WTC11 (cell line): Measurements from ENCODE around the gene FLT1. TPM values are rescaled to one million over a fixed set of nuclear protein-coding genes. Genes with fewer than 3 reads are reported as not detected.

Experiments used
- ATAC-seq: fragments of 200-7000 bp; cut with Tn5 transposase; 2 replicates; pipeline ENCODE4 v1.10.0; 2021; ENCODE audit warnings: mild to moderate bottlenecking, moderate library complexity
- CTCF ChIA-PET: fragments of 300-600 bp; sonication (Branson Sonifier 250); formaldehyde crosslinking; loops from one replicate; lab custom pipeline; 2021; ENCODE audit warnings: antibody characterized with exemption; lab: Charles Lee
- POLR2A ChIA-PET: fragments of 350-600 bp; sonication (Branson Sonifier 250); formaldehyde crosslinking; loops from one replicate; lab custom pipeline; 2021; ENCODE audit warnings: antibody characterized with exemption; lab: Charles Lee
- DNase-seq: peaks from one replicate; pipeline ENCODE4 v3.0.0; 2021; ENCODE audit warnings: low spot score
- H3K27ac Mint-ChIP-seq: 2 replicates; pipeline ENCODE4 v1.8.0; 2021; ENCODE audit warnings: mixed read lengths
- H3K27me3 Mint-ChIP-seq: 2 replicates; pipeline ENCODE4 v1.8.0; 2021; ENCODE audit warnings: low read depth, mild to moderate bottlenecking, moderate library complexity, mixed read lengths
- H3K36me3 Mint-ChIP-seq: 2 replicates; pipeline ENCODE4 v1.8.0; 2021; ENCODE audit warnings: mixed read lengths
- H3K4me1 Mint-ChIP-seq: 2 replicates; pipeline ENCODE4 v1.8.0; 2022; ENCODE audit warnings: mixed read lengths
- H3K4me3 Mint-ChIP-seq: 2 replicates; pipeline ENCODE4 v1.8.0; 2021; ENCODE audit warnings: mild to moderate bottlenecking, moderate library complexity, mixed read lengths
- H3K9me3 Mint-ChIP-seq: 2 replicates; pipeline ENCODE4 v1.8.0; 2021; ENCODE audit warnings: mixed read lengths
- CREB1 ChIP-seq: sonication (generic); formaldehyde crosslinking; IDR thresholded peaks from 2 replicates; pipeline ENCODE4 v1.8.0; 2023; ENCODE audit warnings: mild to moderate bottlenecking, missing genetic modification reagents
- CREM ChIP-seq: sonication (generic); formaldehyde crosslinking; IDR thresholded peaks from 2 replicates; pipeline ENCODE4 v1.8.1; 2022; ENCODE audit warnings: mild to moderate bottlenecking, missing genetic modification reagents, moderate library complexity
- ESRRA ChIP-seq: sonication (generic); formaldehyde crosslinking; IDR thresholded peaks from 2 replicates; pipeline ENCODE4 v1.8.1; 2022; ENCODE audit warnings: mild to moderate bottlenecking, missing genetic modification reagents, borderline replicate concordance
- FOXP4 ChIP-seq: sonication (generic); formaldehyde crosslinking; IDR thresholded peaks from 2 replicates; pipeline ENCODE4 v1.8.0; 2022; ENCODE audit warnings: mild to moderate bottlenecking, missing genetic modification reagents
- NR3C1 ChIP-seq: sonication (generic); formaldehyde crosslinking; conservative IDR thresholded peaks from 2 replicates; pipeline ENCODE4 v1.8.1; 2023; ENCODE audit warnings: low read depth, mild to moderate bottlenecking, missing genetic modification reagents
- OVOL2 ChIP-seq: fragments of 250-450 bp; sonication (Bioruptor Pico); IDR thresholded peaks from 2 replicates; pipeline ENCODE4 v1.9.0; 2021; ENCODE audit warnings: mild to moderate bottlenecking, borderline replicate concordance
- SMAD4 ChIP-seq: sonication (generic); formaldehyde crosslinking; IDR thresholded peaks from 2 replicates; pipeline ENCODE4 v1.8.0; 2022; ENCODE audit warnings: mild to moderate bottlenecking, missing genetic modification reagents
- TCF7 ChIP-seq: sonication (generic); formaldehyde crosslinking; IDR thresholded peaks from 2 replicates; pipeline ENCODE4 v1.8.0; 2022; ENCODE audit warnings: mild to moderate bottlenecking, low read depth, missing genetic modification reagents, moderate library complexity
- ZNF263 ChIP-seq: sonication (generic); formaldehyde crosslinking; IDR thresholded peaks from 2 replicates; pipeline ENCODE4 v1.8.1; 2022; ENCODE audit warnings: low read depth, mild to moderate bottlenecking, moderate library complexity, missing genetic modification reagents
- ZNF425 ChIP-seq: fragments of 250-450 bp; sonication (Bioruptor Pico); conservative IDR thresholded peaks from 2 replicates; pipeline ENCODE4 v1.9.0; 2021; ENCODE audit warnings: mild to moderate bottlenecking
- ZNF512 ChIP-seq: sonication (generic); formaldehyde crosslinking; IDR thresholded peaks from 2 replicates; pipeline ENCODE4 v1.8.1; 2022; ENCODE audit warnings: missing genetic modification reagents, borderline replicate concordance
- total RNA-seq: library from RNA; stranded (reverse); gene quantifications from 3 replicates; pipeline ENCODE4 v1.2.3, GENCODE V29; 2021
- TF ChIP-seq, protein P1 (sequence below): sonication (generic); formaldehyde crosslinking; IDR thresholded peaks from 2 replicates; pipeline ENCODE4 v1.8.0; 2022; ENCODE audit warnings: mild to moderate bottlenecking, missing genetic modification reagents
- TF ChIP-seq, protein P2 (sequence below): sonication (generic); formaldehyde crosslinking; IDR thresholded peaks from 2 replicates; pipeline ENCODE4 v1.8.0; 2022; ENCODE audit warnings: mild to moderate bottlenecking, missing genetic modification reagents
- TF ChIP-seq, protein P3 (sequence below): fragments of 200-600 bp; IDR thresholded peaks from 2 replicates; pipeline ENCODE4 v1.8.0; 2022; ENCODE audit warnings: antibody characterized with exemption

The FLT1 gene
- total RNA-seq, 1 experiment from 2014 or later, result 66.3 TPM

DNA sequence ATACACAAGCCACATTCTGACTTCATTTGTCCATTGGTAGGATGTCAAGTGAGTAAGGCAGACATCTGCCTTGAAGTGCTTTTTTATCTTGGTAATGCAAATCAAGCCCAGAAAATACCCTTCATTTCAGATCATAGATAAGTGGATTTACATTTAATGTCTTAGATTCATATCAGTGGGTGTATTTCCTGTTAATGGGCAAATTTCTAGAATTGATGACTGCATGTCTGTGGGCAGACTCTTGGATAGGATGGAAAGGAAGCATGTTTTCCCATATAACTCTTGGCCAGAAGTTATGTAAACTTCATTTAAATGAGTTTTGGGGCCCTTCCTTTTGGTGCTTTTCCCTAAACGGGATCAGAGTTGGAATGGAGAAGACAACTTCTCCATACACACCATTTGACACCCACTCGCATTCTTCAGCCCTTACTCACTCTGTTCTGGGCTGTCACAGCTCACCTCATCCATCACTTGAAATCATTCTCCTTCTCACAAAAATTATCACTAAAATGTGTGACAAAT is 154.6 kb downstream of the FLT1 start:
- peaks cover 40% of the 10 kb centered on the region for H3K36me3 Mint-ChIP-seq
- DNase-seq, result no peak
- no peaks in the 10 kb centered on the region for H3K9me3 Mint-ChIP-seq
- TF ChIP-seq CREB1 (no peak), ESRRA (CRISPR knock-in tag) (no peak), ZNF263 (CRISPR knock-in tag) (no peak), NR3C1 (no peak), TCF7 (CRISPR knock-in tag) (no peak), FOXP4 (no peak), SMAD4 (no peak), ZNF512 (no peak), ZNF425 (no peak), CREM (CRISPR knock-in tag) (no peak), OVOL2 (CRISPR knock-in tag) (no peak)
- TF ChIP-seq, protein P1, sequence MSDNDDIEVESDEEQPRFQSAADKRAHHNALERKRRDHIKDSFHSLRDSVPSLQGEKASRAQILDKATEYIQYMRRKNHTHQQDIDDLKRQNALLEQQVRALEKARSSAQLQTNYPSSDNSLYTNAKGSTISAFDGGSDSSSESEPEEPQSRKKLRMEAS (CRISPR knock-in tag), result no peak
- TF ChIP-seq, protein P2, sequence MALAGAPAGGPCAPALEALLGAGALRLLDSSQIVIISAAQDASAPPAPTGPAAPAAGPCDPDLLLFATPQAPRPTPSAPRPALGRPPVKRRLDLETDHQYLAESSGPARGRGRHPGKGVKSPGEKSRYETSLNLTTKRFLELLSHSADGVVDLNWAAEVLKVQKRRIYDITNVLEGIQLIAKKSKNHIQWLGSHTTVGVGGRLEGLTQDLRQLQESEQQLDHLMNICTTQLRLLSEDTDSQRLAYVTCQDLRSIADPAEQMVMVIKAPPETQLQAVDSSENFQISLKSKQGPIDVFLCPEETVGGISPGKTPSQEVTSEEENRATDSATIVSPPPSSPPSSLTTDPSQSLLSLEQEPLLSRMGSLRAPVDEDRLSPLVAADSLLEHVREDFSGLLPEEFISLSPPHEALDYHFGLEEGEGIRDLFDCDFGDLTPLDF (CRISPR knock-in tag), result no peak
- ATAC-seq, result no peak
- H3K4me3 Mint-ChIP-seq, result no peak overlapping the region
- H3K4me1 Mint-ChIP-seq, result peaks cover 4% of the 10 kb centered on the region
- no peaks in the 10 kb centered on the region for H3K27me3 Mint-ChIP-seq
- POLR2A ChIA-PET, result no interaction called here
- H3K27ac Mint-ChIP-seq, result no peak overlapping the region
- CTCF ChIA-PET, result no interaction called here

DNA sequence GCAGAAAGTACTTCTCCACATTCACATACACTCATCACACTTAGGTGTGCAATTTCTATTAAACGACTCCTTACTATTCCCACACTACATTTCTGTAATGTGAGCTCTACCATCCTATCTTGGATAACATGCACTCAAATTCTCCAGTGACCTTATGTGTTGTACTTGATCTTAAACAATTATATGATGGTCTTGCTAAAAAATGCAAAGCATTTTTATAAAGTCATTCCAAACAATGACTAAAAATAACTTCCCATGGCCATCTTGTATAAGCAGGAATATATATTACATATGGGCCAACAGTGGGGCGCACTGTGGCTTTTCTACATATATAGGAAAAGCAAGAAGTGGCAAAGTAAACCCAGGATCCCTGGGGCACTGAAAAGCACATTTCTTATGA is 155.5 kb downstream of the FLT1 start:
- ChIA-PET CTCF (no interaction called here), POLR2A (no interaction called here)
- Mint-ChIP-seq H3K27me3 (no peaks in the 10 kb centered on the region), H3K36me3 (peaks cover 35% of the 10 kb centered on the region), H3K4me3 (no peak overlapping the region), H3K27ac (no peak overlapping the region), H3K9me3 (no peaks in the 10 kb centered on the region), H3K4me1 (no peaks in the 10 kb centered on the region)
- TF ChIP-seq, protein P3, sequence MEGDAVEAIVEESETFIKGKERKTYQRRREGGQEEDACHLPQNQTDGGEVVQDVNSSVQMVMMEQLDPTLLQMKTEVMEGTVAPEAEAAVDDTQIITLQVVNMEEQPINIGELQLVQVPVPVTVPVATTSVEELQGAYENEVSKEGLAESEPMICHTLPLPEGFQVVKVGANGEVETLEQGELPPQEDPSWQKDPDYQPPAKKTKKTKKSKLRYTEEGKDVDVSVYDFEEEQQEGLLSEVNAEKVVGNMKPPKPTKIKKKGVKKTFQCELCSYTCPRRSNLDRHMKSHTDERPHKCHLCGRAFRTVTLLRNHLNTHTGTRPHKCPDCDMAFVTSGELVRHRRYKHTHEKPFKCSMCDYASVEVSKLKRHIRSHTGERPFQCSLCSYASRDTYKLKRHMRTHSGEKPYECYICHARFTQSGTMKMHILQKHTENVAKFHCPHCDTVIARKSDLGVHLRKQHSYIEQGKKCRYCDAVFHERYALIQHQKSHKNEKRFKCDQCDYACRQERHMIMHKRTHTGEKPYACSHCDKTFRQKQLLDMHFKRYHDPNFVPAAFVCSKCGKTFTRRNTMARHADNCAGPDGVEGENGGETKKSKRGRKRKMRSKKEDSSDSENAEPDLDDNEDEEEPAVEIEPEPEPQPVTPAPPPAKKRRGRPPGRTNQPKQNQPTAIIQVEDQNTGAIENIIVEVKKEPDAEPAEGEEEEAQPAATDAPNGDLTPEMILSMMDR, result no peak
- DNase-seq, result no peak
- no peak for ATAC-seq
